ENCODE data around the gene VAV2.

Gene VAV2

GRCh38 chr9:133715866-133716563 lies 276.1 kb downstream of the VAV2 start:
- FAIRE-seq, result no peak

GRCh38 chr9:133715295-133715865 lies 276.7 kb downstream of the VAV2 start:
- FAIRE-seq, result no peak

- FAIRE-seq, result no peak
Measured at GRCh38 chr9:133714606-133715294, 277.4 kb downstream of the VAV2 start.

- FAIRE-seq, result no peak
Measured at GRCh38 chr9:133713960-133714495, 278.1 kb downstream of the VAV2 start.

- FAIRE-seq, result no peak
Measured at GRCh38 chr9:133713150-133713959, 278.8 kb downstream of the VAV2 start.

- FAIRE-seq, result no peak
Measured at GRCh38 chr9:133712221-133713100, 279.7 kb downstream of the VAV2 start.
